ENCODE data around the gene TAB2. TPM values are rescaled to one million over a fixed set of nuclear protein-coding genes. Genes with fewer than 3 reads are reported as not detected.

Gene TAB2
- total RNA-seq, 1 experiment from 2014 or later: 56.2 TPM

DNA sequence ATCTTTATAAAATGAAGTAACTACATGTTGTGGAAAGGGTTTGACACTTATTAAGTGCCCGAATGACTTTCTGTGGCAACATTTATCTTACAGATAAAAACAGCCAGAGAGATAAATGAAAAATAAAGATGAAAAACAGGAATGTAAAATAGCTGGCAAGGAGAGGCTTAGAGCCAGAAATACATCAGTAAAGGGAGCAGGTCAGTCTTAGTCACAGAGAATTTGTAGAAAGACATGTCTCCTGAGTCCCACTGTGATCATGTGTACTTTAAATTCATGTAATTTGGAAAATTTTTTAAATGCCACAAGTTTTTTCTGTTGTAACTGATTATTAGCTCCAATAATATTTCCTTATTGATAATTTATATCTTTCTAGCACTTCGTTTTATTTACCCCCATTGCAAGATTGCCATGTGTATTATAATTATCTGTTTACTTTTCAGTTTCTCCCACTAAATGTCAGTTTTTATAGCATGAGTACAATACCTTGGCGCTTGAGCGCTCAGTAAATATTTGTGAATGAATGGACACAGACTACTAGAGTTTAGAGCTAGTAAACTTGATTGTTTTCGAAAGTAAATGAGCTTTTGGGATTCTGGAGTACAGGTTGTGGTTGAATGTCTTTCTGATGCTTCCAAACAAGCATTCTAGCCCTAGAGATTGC, 15.2 kb downstream of the TAB2 start:
- H4K5ac ChIP-seq (ENCODE audit: insufficient read length, low read depth, low read length): no peak overlapping the region
- peaks cover 8% of the 10 kb centered on the region for H3K79me1 ChIP-seq (ENCODE audit: insufficient read depth, low read depth, low read length, poor library complexity, severe bottlenecking)
- H3K27ac ChIP-seq (ENCODE audit: insufficient read length, low read depth, low read length): no peak overlapping the region
- peaks cover 75 to 77% of the 10 kb centered on the region in 2 experiments for H3K4me1 Mint-ChIP-seq
- no peaks in the 10 kb centered on the region for H3K9me3 Mint-ChIP-seq
- H2BK12ac ChIP-seq (ENCODE audit: insufficient read length, low read depth, low read length): no peak overlapping the region
- no peaks in the 10 kb centered on the region for H3K23me2 ChIP-seq (ENCODE audit: insufficient read length, low read depth, low read length, poor library complexity, severe bottlenecking)
- H2BK20ac ChIP-seq (ENCODE audit: low read depth, low read length, poor library complexity, severe bottlenecking): no peak overlapping the region
- no peaks in the 10 kb centered on the region for H3K27me3 Mint-ChIP-seq (ENCODE audit: low read depth)
- TF ChIP-seq, protein P1, sequence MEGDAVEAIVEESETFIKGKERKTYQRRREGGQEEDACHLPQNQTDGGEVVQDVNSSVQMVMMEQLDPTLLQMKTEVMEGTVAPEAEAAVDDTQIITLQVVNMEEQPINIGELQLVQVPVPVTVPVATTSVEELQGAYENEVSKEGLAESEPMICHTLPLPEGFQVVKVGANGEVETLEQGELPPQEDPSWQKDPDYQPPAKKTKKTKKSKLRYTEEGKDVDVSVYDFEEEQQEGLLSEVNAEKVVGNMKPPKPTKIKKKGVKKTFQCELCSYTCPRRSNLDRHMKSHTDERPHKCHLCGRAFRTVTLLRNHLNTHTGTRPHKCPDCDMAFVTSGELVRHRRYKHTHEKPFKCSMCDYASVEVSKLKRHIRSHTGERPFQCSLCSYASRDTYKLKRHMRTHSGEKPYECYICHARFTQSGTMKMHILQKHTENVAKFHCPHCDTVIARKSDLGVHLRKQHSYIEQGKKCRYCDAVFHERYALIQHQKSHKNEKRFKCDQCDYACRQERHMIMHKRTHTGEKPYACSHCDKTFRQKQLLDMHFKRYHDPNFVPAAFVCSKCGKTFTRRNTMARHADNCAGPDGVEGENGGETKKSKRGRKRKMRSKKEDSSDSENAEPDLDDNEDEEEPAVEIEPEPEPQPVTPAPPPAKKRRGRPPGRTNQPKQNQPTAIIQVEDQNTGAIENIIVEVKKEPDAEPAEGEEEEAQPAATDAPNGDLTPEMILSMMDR (conservative IDR thresholded peaks at IDR 0.05): no peak
- H2AK5ac ChIP-seq (ENCODE audit: insufficient read length, low read length): no peak overlapping the region
- H3K4me1 ChIP-seq (ENCODE audit: insufficient read depth, low read length): peaks cover 6% of the 10 kb centered on the region; the same call in 1 of the 2 replicates
- H3K4me2 ChIP-seq (ENCODE audit: insufficient read depth, insufficient read length, low read length): no peak overlapping the region
- no peaks in the 10 kb centered on the region for H3K9me3 ChIP-seq (ENCODE audit: control insufficient read depth, low read depth, low read length)
- H3K18ac ChIP-seq (ENCODE audit: insufficient read length, low read depth, low read length): no peak overlapping the region
- WGBS (ENCODE audit: extremely low coverage, insufficient read length, low lambda C conversion rate): no CpG with 5 or more reads among the region's 5 CpGs
- no peak overlapping the region for H3K23ac ChIP-seq (ENCODE audit: insufficient read length, low read depth, low read length)
- no peak overlapping the region for H2BK15ac ChIP-seq (ENCODE audit: low read depth, low read length)
- DNase-seq: no peak
- no peak overlapping the region for H2BK5ac ChIP-seq (ENCODE audit: insufficient read length, low read length)
- H3K4me3 Mint-ChIP-seq: no peak overlapping the region
- peaks cover 47% of the 10 kb centered on the region for H3K79me2 ChIP-seq (ENCODE audit: insufficient read depth, low read length)
- H3K27ac Mint-ChIP-seq: peak overlapping the region in 2 of 3 experiments; percentile 52; a peak in 2 of 7 replicates
- H3K56ac ChIP-seq (ENCODE audit: insufficient read length, low read depth, low read length): no peak overlapping the region
- no peak overlapping the region for H2AFZ ChIP-seq (ENCODE audit: low read length)
- no peak overlapping the region for H3T11ph ChIP-seq (ENCODE audit: low read length)
- no peaks in the 10 kb centered on the region for H3K36me3 Mint-ChIP-seq (ENCODE audit: insufficient read depth in 1 of 3, low read depth in 3 of 3)
- H2BK120ac ChIP-seq (ENCODE audit: low read depth, low read length, poor library complexity, severe bottlenecking): no peak overlapping the region
- no peaks in the 10 kb centered on the region for H3K27me3 ChIP-seq (ENCODE audit: insufficient read depth, low read length)
- no peak overlapping the region for H3K9ac ChIP-seq (ENCODE audit: extremely low read depth, insufficient read length, low read length)
- H4K8ac ChIP-seq (replicated peaks; ENCODE audit: insufficient read length, low read depth, low read length): no peak overlapping the region
- no peak overlapping the region for H3K14ac ChIP-seq (ENCODE audit: insufficient read depth, low read length)
- H4K91ac ChIP-seq (ENCODE audit: insufficient read length, low read depth, low read length): no peak overlapping the region
- H3K4ac ChIP-seq (ENCODE audit: low read depth, low read length): no peak overlapping the region
- H4K20me1 ChIP-seq (ENCODE audit: control insufficient read depth, insufficient read depth, insufficient read length): no peaks in the 10 kb centered on the region
